ENCODE measurements around the gene SH3BGR.
"Not testable (repeated sequence)": the region's sequence is repeated elsewhere in the genome, so short reads cannot be mapped to it uniquely, and the experiment has no call there.

SH3BGR gene

GRCh38 chr21:39518055-39518846 lies 66.5 kb downstream of the SH3BGR start:
- DNase-seq, result peak; percentile 33

- DNase-seq, result no peak
Measured at GRCh38 chr21:39518847-39519210, 67.1 kb downstream of the SH3BGR start.

- DNase-seq, result no peak
Measured at GRCh38 chr21:39519835-39520234, 68.1 kb downstream of the SH3BGR start.

GRCh38 chr21:39523399-39523798 lies 71.6 kb downstream of the SH3BGR start:
- DNase-seq, result no peak

- no peak for DNase-seq
Measured at GRCh38 chr21:39523915-39524314, 72.1 kb downstream of the SH3BGR start.

GRCh38 chr21:39525129-39525528 lies 73.4 kb downstream of the SH3BGR start:
- no peak for DNase-seq

GRCh38 chr21:39525601-39526000 lies 73.8 kb downstream of the SH3BGR start:
- DNase-seq, result no peak

- DNase-seq, result no peak
Measured at GRCh38 chr21:39527067-39527595, 75.4 kb downstream of the SH3BGR start.

- DNase-seq, result no peak
Measured at GRCh38 chr21:39527664-39528381, 76.1 kb downstream of the SH3BGR start.

- no peak for DNase-seq
Measured at GRCh38 chr21:39529026-39529425, 77.3 kb downstream of the SH3BGR start.

- no peak for DNase-seq
Measured at GRCh38 chr21:39531064-39531463, 79.3 kb downstream of the SH3BGR start.

GRCh38 chr21:39531840-39532239 lies 80.1 kb downstream of the SH3BGR start:
- DNase-seq, result no peak

- no peak for DNase-seq
Measured at GRCh38 chr21:39533545-39534380, 82.0 kb downstream of the SH3BGR start.

- DNase-seq, result no peak
Measured at GRCh38 chr21:39535646-39536437, 84.1 kb downstream of the SH3BGR start.

GRCh38 chr21:39536835-39537234 lies 85.1 kb downstream of the SH3BGR start:
- DNase-seq, result no peak

- DNase-seq, result no peak
Measured at GRCh38 chr21:39537571-39537970, 85.8 kb downstream of the SH3BGR start.

- DNase-seq, result no peak
Measured at GRCh38 chr21:39538453-39539042, 86.8 kb downstream of the SH3BGR start.

- DNase-seq, result not testable (repeated sequence)
Measured at GRCh38 chr21:39540367-39540766, 88.6 kb downstream of the SH3BGR start.

- no peak for DNase-seq
Measured at GRCh38 chr21:39542736-39543135, 91.0 kb downstream of the SH3BGR start.

GRCh38 chr21:39546522-39546921 lies 94.8 kb downstream of the SH3BGR start:
- DNase-seq, result no peak

- no peak for DNase-seq
Measured at GRCh38 chr21:39552856-39553255, 101.1 kb downstream of the SH3BGR start.

- no peak for DNase-seq
Measured at GRCh38 chr21:39553331-39553730, 101.6 kb downstream of the SH3BGR start.

Measured in activated naive CD4-positive, alpha-beta T cell treated with anti-CD3 and anti-CD28 coated beads, Interleukin-2, amount 50 U/mL, for 16 hours (primary cell).